SK-N-SH (cell line): ENCODE measurements around the gene KRT78. TPM values are rescaled to one million over a fixed set of nuclear protein-coding genes. Genes with fewer than 3 reads are reported as not detected.

Source experiments
- CTCF ChIA-PET: fragments of 300-600, 350-600 bp; formaldehyde crosslinking; extraction: SDS; loops from one replicate; lab custom pipeline; 2021; lab: Yijun Ruan, JAX
- POLR2A ChIA-PET: fragments of 350-600 bp; sonication (Branson Sonifier 250); formaldehyde crosslinking; extraction: SDS; loops from one replicate; lab custom pipeline; 2020; ENCODE audit warnings: antibody characterized with exemption, inconsistent platforms; lab: Yijun Ruan, JAX
- DNase-seq: peaks from one replicate; pipeline ENCODE4 v3.0.0; 2012
- H2AFZ ChIP-seq: fragments of 200-600 bp; sonication (generic); 2 replicates; pipeline ENCODE4 v1.8.1; 2016; ENCODE audit warnings: antibody characterized with exemption, mild to moderate bottlenecking, low read depth
- H3F3A ChIP-seq: fragments of 200-600 bp; sonication (generic); replicated peaks from 2 replicates; pipeline ENCODE3; 2016; ENCODE audit warnings: antibody characterized with exemption, mild to moderate bottlenecking; ENCODE audit not compliant: insufficient read depth
- H3K27ac ChIP-seq, 2 experiments: fragments of 200-500 bp in 1 of 2; fragments of 200-600 bp in 1 of 2; sonication (Bioruptor generic) in 1 of 2; sonication (generic), shearing (Covaris generic) in 1 of 2; 2 replicates each; pipeline versions ENCODE4 v1.5.1 to v1.6.1; 2014 to 2016; ENCODE audit warnings: low read depth in 2 of 2, inconsistent platforms in 1 of 2, low read length in 1 of 2, mild to moderate bottlenecking in 1 of 2, mixed read lengths in 1 of 2
- H3K27me3 ChIP-seq: fragments of 200-600 bp; sonication (generic), shearing (Covaris generic); 2 replicates; pipeline ENCODE4 v1.6.1; 2016; ENCODE audit warnings: mixed run types; ENCODE audit not compliant: insufficient read depth
- H3K36me3 ChIP-seq, 2 experiments: fragments of 200-500 bp in 1 of 2; fragments of 200-600 bp in 1 of 2; sonication (Bioruptor generic) in 1 of 2; sonication (generic) in 1 of 2; replicated peaks in 1 of 2; 2 replicates each; pipeline versions ENCODE3 to v1.5.1; 2014 to 2016; ENCODE audit warnings: low read length in 1 of 2, mild to moderate bottlenecking in 1 of 2; ENCODE audit not compliant: insufficient read depth in 2 of 2, control insufficient read depth in 1 of 2
- H3K4me1 ChIP-seq, 2 experiments: fragments of 200-500 bp in 1 of 2; fragments of 200-600 bp in 1 of 2; sonication (Bioruptor generic) in 1 of 2; sonication (generic), shearing (Covaris generic) in 1 of 2; 2 replicates each; pipeline versions ENCODE4 v1.5.1 to v1.6.1; 2014 to 2016; ENCODE audit warnings: low read depth in 1 of 2, low read length in 1 of 2, mixed run types in 1 of 2; ENCODE audit not compliant: insufficient read depth in 2 of 2, control insufficient read depth in 1 of 2
- H3K4me2 ChIP-seq: fragments of 200-600 bp; sonication (generic), shearing (Covaris generic); 2 replicates; pipeline ENCODE4 v1.6.1; 2017; ENCODE audit warnings: mixed run types
- H3K4me3 ChIP-seq, 2 experiments: fragments of 200-500 bp in 1 of 2; fragments of 200-600 bp in 1 of 2; sonication (Bioruptor generic) in 1 of 2; sonication (generic), shearing (Covaris generic) in 1 of 2; 2 replicates each; pipeline versions ENCODE4 v1.5.1 to v1.8.1; 2014 to 2016; ENCODE audit warnings: low read depth in 2 of 2, inconsistent platforms in 1 of 2, low read length in 1 of 2, mild to moderate bottlenecking in 1 of 2, mixed read lengths in 1 of 2, moderate library complexity in 1 of 2
- H3K79me2 ChIP-seq: fragments of 200-600 bp; sonication (generic); 2 replicates; pipeline ENCODE4 v1.8.1; 2017; ENCODE audit warnings: mild to moderate bottlenecking; ENCODE audit not compliant: insufficient read depth
- H3K9ac ChIP-seq: fragments of 200-600 bp; sonication (generic); 2 replicates; pipeline ENCODE4 v1.6.1; 2017; ENCODE audit warnings: mixed run types
- H3K9me2 ChIP-seq: fragments of 200-600 bp; sonication (generic); 2 replicates; pipeline ENCODE4 v1.6.1; 2017; ENCODE audit warnings: mixed run types
- H3K9me3 ChIP-seq: fragments of 200-600 bp; sonication (generic); 2 replicates; pipeline ENCODE4 v1.6.1; 2017; ENCODE audit warnings: mixed run types, mild to moderate bottlenecking, moderate library complexity
- H4K20me1 ChIP-seq: fragments of 200-600 bp; sonication (generic); 2 replicates; pipeline ENCODE4 v1.6.1; 2017; ENCODE audit warnings: mild to moderate bottlenecking, mixed run types; ENCODE audit not compliant: insufficient read depth
- CHD2 ChIP-seq: fragments of 150-350 bp; IDR thresholded peaks from 2 replicates; pipeline ENCODE4 v1.6.1; 2018; ENCODE audit warnings: low read length; ENCODE audit not compliant: partially characterized antibody
- CTCF ChIP-seq: fragments of 200-600 bp; sonication (generic); IDR thresholded peaks from 2 replicates; pipeline ENCODE4 v1.6.1; 2017; ENCODE audit warnings: antibody characterized with exemption, mild to moderate bottlenecking, moderate library complexity
- EZH2phosphoT487 ChIP-seq: fragments of 200-600 bp; sonication (generic); IDR thresholded peaks from 2 replicates; pipeline ENCODE4 v1.6.1; 2017; ENCODE audit warnings: low read depth, mixed run types, mild to moderate bottlenecking, antibody characterized with exemption, moderate library complexity, borderline replicate concordance
- FOXJ3 ChIP-seq: sonication (generic); formaldehyde crosslinking; IDR thresholded peaks from 2 replicates; pipeline ENCODE4 v1.5.1; 2020; ENCODE audit warnings: mild to moderate bottlenecking, missing genetic modification reagents
- FOXM1 ChIP-seq: IDR thresholded peaks from 2 replicates; pipeline ENCODE4 v1.4.0; 2012; ENCODE audit warnings: low read depth, mild to moderate bottlenecking
- GABPA ChIP-seq: IDR thresholded peaks from 2 replicates; pipeline ENCODE4 v1.4.0; 2012; ENCODE audit warnings: low read depth, mild to moderate bottlenecking
- GATA2 ChIP-seq: sonication (generic); formaldehyde crosslinking; IDR thresholded peaks from 2 replicates; pipeline ENCODE4 v1.5.0; 2020; ENCODE audit warnings: mild to moderate bottlenecking, missing genetic modification reagents
- JUND ChIP-seq: IDR thresholded peaks from 2 replicates; pipeline ENCODE4 v1.4.0; 2012
- NFIC ChIP-seq: IDR thresholded peaks from 2 replicates; pipeline ENCODE4 v1.4.0; 2012; ENCODE audit warnings: borderline replicate concordance
- NRF1 ChIP-seq: IDR thresholded peaks from 2 replicates; pipeline ENCODE4 v1.6.1; 2012; ENCODE audit warnings: low read depth, mild to moderate bottlenecking, low read length
- POLR2AphosphoS5 ChIP-seq: IDR thresholded peaks from 2 replicates; pipeline ENCODE4 v1.6.1; 2012; ENCODE audit warnings: low read depth, low read length
- RAD21 ChIP-seq: IDR thresholded peaks from 2 replicates; pipeline ENCODE4 v1.6.1; 2012; ENCODE audit warnings: mild to moderate bottlenecking, low read length
- RFX5 ChIP-seq: IDR thresholded peaks from 2 replicates; pipeline ENCODE4 v1.6.1; 2012; ENCODE audit warnings: mild to moderate bottlenecking, improper control_type of control experiment, low read length
- SMC3 ChIP-seq: IDR thresholded peaks from 2 replicates; pipeline ENCODE4 v1.6.1; 2012; ENCODE audit warnings: low read depth, low read length, improper control_type of control experiment
- TCF12 ChIP-seq: IDR thresholded peaks from 2 replicates; pipeline ENCODE4 v1.4.0; 2012
- TEAD4 ChIP-seq: IDR thresholded peaks from 2 replicates; pipeline ENCODE4 v1.4.0; 2012; ENCODE audit warnings: mild to moderate bottlenecking, borderline replicate concordance; ENCODE audit not compliant: insufficient read depth
- USF1 ChIP-seq: IDR thresholded peaks from 2 replicates; pipeline ENCODE4 v1.4.0; 2012; ENCODE audit warnings: low read depth, borderline replicate concordance
- USF2 ChIP-seq: fragments of 150-350 bp; IDR thresholded peaks from 2 replicates; pipeline ENCODE4 v1.6.1; 2017; ENCODE audit warnings: antibody characterized with exemption, low read length, low read depth, borderline replicate concordance
- YY1 ChIP-seq: IDR thresholded peaks from 2 replicates; pipeline ENCODE4 v1.4.0; 2012; ENCODE audit warnings: low read depth, mild to moderate bottlenecking
- WGBS: methylation state at CpG from one replicate; pipeline ENCODE4 v1.1.6; 2017; ENCODE audit warnings: low lambda C conversion rate; 5-methylcytosine and 5-hydroxymethylcytosine counted together
- polyA plus RNA-seq, 3 experiments: library from polyadenylated mRNA; depleted of rRNA; stranded (reverse); fragments of >200 nt; gene quantifications; 2 replicates each; pipeline ENCODE4 v1.2.3, GENCODE V29; 2012
- TF ChIP-seq, protein P1 (sequence below): IDR thresholded peaks from 2 replicates; pipeline ENCODE4; 2012
- TF ChIP-seq, protein P2 (sequence below): fragments of 150-350 bp; IDR thresholded peaks from 2 replicates; pipeline ENCODE4 v1.6.1; 2016; ENCODE audit warnings: mild to moderate bottlenecking, low read depth, low read length

The KRT78 gene
- polyA plus RNA-seq, 1 of the 3 experiments (the other 2 are of a cell fraction), result not detected

DNA sequence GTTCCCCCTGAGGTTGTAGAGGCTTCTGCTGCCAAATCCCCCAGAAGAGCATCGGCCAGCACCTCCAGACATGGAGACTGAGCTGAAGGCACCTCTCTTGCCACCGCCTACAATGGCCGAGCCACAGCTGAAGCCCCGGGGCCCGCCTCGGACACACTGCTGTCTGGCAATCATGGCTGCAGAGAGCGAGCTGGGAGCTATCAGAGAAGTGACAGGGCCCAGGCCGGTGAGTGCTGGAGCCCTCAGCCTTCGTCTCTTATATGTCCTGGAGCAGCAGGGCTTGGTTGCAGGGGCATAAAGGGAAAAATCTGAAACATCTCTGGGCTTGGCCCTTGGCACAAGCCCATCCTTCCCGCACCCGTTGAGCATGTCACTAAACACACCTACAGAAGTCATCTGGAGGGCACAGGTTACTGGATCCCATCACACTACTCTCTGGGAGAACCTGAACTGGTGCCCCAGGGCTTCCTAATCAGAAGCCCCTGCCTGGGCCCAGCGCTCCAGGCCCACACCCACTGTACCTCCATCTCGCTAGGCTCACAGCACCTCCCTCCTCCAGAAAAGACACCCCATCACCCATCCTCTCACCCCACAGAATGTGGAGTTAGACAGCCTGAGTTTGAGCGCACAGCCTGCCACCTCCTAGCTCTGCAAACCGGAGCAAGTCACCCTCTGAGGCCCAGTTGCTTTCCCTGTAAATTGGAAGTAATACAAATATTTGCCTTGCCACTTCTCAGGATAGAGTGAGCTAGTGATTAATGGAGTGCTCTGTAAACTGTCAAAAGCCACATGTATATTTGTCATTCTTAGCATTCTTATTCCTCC, 34.7 kb downstream of the KRT78 start, which contains the start of gene KRT4:
KRT4 (minus strand) TSS at position 232 of the 825 bp plus-strand sequence; CDS start at position 174, 58 bp downstream.
- H3K9me2 ChIP-seq, result no peaks in the 10 kb centered on the region
- no peaks in the 10 kb centered on the region for H3K79me2 ChIP-seq
- no peaks in the 10 kb centered on the region for H3K9me3 ChIP-seq
- no peak within 1 kb of the TSS for H2AFZ ChIP-seq
- H3K27me3 ChIP-seq, result peaks cover 26% of the 10 kb centered on the region
- H3K4me3 ChIP-seq, result no peak within 1 kb of the TSS
- H3F3A ChIP-seq, result no peaks in the 10 kb centered on the region
- no peaks in the 10 kb centered on the region for H3K36me3 ChIP-seq
- no peak within 1 kb of the TSS for H3K27ac ChIP-seq
- 27% methylated on average over 8 of the region's 15 CpGs for WGBS
- CTCF ChIA-PET, result no interaction called here
- H3K4me2 ChIP-seq, result no peak within 1 kb of the TSS
- H4K20me1 ChIP-seq, result no peaks in the 10 kb centered on the region
- no peak for TF ChIP-seq GATA2 (CRISPR knock-in tag)
- TF ChIP-seq RAD21, result no peak
- TF ChIP-seq CHD2, result no peak
- no peak for TF ChIP-seq FOXJ3
- no peak for TF ChIP-seq FOXM1
- TF ChIP-seq, protein P1, sequence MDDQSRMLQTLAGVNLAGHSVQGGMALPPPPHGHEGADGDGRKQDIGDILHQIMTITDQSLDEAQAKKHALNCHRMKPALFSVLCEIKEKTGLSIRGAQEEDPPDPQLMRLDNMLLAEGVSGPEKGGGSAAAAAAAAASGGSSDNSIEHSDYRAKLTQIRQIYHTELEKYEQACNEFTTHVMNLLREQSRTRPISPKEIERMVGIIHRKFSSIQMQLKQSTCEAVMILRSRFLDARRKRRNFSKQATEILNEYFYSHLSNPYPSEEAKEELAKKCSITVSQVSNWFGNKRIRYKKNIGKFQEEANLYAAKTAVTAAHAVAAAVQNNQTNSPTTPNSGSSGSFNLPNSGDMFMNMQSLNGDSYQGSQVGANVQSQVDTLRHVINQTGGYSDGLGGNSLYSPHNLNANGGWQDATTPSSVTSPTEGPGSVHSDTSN, result no peak
- no peak for TF ChIP-seq TCF12
- TF ChIP-seq, protein P2, sequence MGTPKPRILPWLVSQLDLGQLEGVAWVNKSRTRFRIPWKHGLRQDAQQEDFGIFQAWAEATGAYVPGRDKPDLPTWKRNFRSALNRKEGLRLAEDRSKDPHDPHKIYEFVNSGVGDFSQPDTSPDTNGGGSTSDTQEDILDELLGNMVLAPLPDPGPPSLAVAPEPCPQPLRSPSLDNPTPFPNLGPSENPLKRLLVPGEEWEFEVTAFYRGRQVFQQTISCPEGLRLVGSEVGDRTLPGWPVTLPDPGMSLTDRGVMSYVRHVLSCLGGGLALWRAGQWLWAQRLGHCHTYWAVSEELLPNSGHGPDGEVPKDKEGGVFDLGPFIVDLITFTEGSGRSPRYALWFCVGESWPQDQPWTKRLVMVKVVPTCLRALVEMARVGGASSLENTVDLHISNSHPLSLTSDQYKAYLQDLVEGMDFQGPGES, result no peak
- TF ChIP-seq SMC3, result no peak
- TF ChIP-seq YY1, result no peak
- TF ChIP-seq, all 33 proteins: peak for 0
- no peaks in the 10 kb centered on the region for H3K4me1 ChIP-seq
- POLR2A ChIA-PET, result no interaction called here
- DNase-seq, result no peak
- no peak within 1 kb of the TSS for H3K9ac ChIP-seq

DNA sequence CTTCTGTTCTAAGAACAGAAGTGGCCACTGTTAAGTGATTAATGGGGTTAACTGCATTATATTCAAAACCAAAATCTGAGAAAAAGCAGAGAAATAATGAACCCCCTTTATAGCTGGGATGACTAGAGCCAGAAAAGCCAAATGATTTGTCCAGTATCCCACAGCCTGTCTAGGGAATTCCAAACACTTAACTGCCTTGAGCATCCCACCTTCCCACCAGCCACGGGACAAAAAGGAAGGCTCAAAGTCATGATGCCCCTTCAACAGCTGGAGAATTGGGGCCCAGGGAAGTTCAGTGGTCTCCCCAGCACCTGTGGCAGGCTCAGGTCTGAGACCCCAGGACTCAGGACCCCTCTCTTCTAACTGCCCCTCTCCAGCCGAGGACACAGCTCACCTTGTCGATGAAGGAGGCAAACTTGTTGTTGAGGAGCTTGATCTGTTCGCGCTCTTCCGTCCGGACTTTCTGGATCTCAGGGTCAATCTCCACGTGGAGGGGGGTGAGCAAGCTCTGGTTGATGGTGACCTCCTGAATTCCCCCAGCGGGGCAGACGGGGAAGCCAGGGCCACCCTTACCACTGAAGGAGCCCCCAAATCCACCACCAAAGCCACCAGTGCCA, 35.5 kb downstream of the KRT78 start:
- Histone ChIP-seq H3K4me1 (no peaks in the 10 kb centered on the region), H3K27me3 (peaks cover 24% of the 10 kb centered on the region), H3K27ac (no peak overlapping the region), H3K9me2 (no peaks in the 10 kb centered on the region), H3K79me2 (no peaks in the 10 kb centered on the region), H3K9me3 (no peaks in the 10 kb centered on the region), H3K9ac (no peak overlapping the region), H3F3A (no peaks in the 10 kb centered on the region), H3K4me3 (no peak overlapping the region), H3K36me3 (no peaks in the 10 kb centered on the region), H2AFZ (no peak overlapping the region), H3K4me2 (no peak overlapping the region), H4K20me1 (no peaks in the 10 kb centered on the region)
- DNase-seq, result no peak
- POLR2A ChIA-PET, result no interaction called here
- CTCF ChIA-PET, result interaction anchor here (0.9 kb wide), 1 partner anchor 18 kb away, joined by 3 read pairs; no protein-coding TSS in a partner anchor
- WGBS, result 50% methylated on average over 10 of the region's 10 CpGs
- TF ChIP-seq JUND (no peak), CTCF (no peak), GABPA (no peak), USF2 (no peak), YY1 (no peak), TCF12 (no peak), NRF1 (no peak), POLR2AphosphoS5 (no peak), USF1 (no peak), NFIC (no peak), TEAD4 (no peak), RFX5 (no peak), CHD2 (no peak), GATA2 (CRISPR knock-in tag) (no peak), EZH2phosphoT487 (no peak)
